Upper lobe of left lung (tissue), 4 donors: ENCODE data around the gene KLK13.

Experiments used
- CTCF ChIP-seq, 6 experiments: fragments of 450-650 bp in 4 of 6; fragments of 200-600 bp in 2 of 6; sonication (generic) in 2 of 6; IDR thresholded peaks; one replicate each; pipeline ENCODE4 v1.5.1; 2016 to 2019; ENCODE audit warnings: antibody characterized with exemption in 6 of 6
- EP300 ChIP-seq, 4 donors: sonication (generic); formaldehyde crosslinking; IDR thresholded peaks; one replicate each; pipeline ENCODE4 v1.5.1; 2017; ENCODE audit warnings: antibody characterized with exemption in 4 of 4, control low read depth in 2 of 4
- POLR2A ChIP-seq, 4 donors: fragments of 450-650 bp; IDR thresholded peaks; one replicate each; pipeline ENCODE4 v1.5.1; 2016 to 2017; ENCODE audit warnings: antibody characterized with exemption in 4 of 4, mild to moderate bottlenecking in 2 of 4
- POLR2AphosphoS5 ChIP-seq, 2 donors: sonication (generic); formaldehyde crosslinking; IDR thresholded peaks; one replicate each; pipeline ENCODE4 v1.5.1; 2017; ENCODE audit warnings: antibody characterized with exemption in 2 of 2

GRCh38 chr19:51034704-51035103 lies 30.2 kb downstream of the KLK13 start, which contains the start of gene KLK12:
- TF ChIP-seq CTCF (IDR thresholded peaks at IDR 0.05) (no peak), POLR2A (IDR thresholded peaks at IDR 0.05) (no peak), EP300 (IDR thresholded peaks at IDR 0.05) (no peak), POLR2AphosphoS5 (IDR thresholded peaks at IDR 0.05) (no peak)
